ENCODE measurements around the gene SLC25A11.

Gene SLC25A11

DNA sequence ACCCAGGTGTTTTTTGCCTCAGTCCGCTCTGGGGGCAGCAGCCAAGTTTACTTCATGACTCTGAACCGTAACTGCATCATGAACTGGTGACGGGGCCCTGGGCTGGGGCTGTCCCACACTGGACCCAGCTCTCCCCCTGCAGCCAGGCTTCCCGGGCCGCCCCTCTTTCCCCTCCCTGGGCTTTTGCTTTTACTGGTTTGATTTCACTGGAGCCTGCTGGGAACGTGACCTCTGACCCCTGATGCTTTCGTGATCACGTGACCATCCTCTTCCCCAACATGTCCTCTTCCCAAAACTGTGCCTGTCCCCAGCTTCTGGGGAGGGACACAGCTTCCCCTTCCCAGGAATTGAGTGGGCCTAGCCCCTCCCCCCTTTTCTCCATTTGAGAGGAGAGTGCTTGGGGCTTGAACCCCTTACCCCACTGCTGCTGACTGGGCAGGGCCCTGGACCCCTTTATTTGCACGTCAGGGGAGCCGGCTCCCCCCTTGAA lies 42.6 kb downstream of the SLC25A11 start:
- TF ChIP-seq, protein P1, sequence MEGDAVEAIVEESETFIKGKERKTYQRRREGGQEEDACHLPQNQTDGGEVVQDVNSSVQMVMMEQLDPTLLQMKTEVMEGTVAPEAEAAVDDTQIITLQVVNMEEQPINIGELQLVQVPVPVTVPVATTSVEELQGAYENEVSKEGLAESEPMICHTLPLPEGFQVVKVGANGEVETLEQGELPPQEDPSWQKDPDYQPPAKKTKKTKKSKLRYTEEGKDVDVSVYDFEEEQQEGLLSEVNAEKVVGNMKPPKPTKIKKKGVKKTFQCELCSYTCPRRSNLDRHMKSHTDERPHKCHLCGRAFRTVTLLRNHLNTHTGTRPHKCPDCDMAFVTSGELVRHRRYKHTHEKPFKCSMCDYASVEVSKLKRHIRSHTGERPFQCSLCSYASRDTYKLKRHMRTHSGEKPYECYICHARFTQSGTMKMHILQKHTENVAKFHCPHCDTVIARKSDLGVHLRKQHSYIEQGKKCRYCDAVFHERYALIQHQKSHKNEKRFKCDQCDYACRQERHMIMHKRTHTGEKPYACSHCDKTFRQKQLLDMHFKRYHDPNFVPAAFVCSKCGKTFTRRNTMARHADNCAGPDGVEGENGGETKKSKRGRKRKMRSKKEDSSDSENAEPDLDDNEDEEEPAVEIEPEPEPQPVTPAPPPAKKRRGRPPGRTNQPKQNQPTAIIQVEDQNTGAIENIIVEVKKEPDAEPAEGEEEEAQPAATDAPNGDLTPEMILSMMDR (IDR thresholded peaks at IDR 0.05; ENCODE audit: low read depth, low read length), result no peak
- H3K9me3 ChIP-seq, result no peaks in the 10 kb centered on the region
- no peak for DNase-seq
- no peak overlapping the region for H3K4me3 ChIP-seq (ENCODE audit: low read depth, low read length)
- no peaks in the 10 kb centered on the region for H3K27me3 ChIP-seq
- no peaks in the 10 kb centered on the region for H3K4me1 ChIP-seq
- H3K36me3 ChIP-seq, result no peaks in the 10 kb centered on the region; the same call in 1 of the 2 replicates

DNA sequence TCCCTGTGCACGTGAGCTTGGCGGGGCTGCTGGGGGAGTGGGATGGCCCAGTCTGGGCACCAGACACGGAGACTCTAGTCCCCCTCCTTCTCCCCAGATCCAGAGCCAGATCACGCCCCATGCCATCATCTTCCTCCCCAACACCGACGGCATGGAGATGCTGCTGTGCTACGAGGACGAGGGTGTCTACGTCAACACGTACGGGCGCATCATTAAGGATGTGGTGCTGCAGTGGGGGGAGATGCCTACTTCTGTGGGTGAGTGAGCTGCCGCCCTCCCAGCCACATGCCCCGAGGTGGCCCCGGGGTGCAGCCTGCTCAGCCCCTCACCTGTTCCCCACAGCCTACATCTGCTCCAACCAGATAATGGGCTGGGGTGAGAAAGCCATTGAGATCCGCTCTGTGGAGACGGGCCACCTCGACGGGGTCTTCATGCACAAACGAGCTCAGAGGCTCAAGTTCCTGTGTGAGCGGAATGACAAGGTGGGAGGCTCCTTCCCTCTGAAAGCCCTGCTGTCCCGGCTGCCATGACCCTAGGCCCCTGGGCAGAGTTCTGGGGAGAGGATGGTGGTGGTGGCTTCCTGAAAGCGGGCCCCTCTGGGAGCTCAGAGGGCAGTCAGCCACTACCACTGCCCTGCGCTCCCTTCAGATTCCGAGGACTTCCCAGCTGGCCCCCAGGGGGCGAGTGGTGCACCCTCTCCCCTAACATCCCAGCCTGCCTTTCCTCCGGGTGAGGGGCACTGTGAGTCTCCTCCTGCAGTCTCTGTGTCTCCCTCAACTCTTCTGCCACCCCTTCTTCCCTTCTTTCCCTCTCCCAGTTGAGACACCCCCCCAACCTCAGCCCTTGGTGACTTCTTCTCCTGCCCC lies 43.3 kb downstream of the SLC25A11 start:
- Histone ChIP-seq H3K36me3 (no peaks in the 10 kb centered on the region; the same call in 1 of the 2 replicates), H3K4me3 (ENCODE audit: low read depth, low read length) (no peak overlapping the region), H3K9me3 (no peaks in the 10 kb centered on the region), H3K27me3 (no peaks in the 10 kb centered on the region), H3K4me1 (no peaks in the 10 kb centered on the region)
- DNase-seq, result no peak
- TF ChIP-seq, protein P1 (IDR thresholded peaks at IDR 0.05; ENCODE audit: low read depth, low read length), result no peak

DNA sequence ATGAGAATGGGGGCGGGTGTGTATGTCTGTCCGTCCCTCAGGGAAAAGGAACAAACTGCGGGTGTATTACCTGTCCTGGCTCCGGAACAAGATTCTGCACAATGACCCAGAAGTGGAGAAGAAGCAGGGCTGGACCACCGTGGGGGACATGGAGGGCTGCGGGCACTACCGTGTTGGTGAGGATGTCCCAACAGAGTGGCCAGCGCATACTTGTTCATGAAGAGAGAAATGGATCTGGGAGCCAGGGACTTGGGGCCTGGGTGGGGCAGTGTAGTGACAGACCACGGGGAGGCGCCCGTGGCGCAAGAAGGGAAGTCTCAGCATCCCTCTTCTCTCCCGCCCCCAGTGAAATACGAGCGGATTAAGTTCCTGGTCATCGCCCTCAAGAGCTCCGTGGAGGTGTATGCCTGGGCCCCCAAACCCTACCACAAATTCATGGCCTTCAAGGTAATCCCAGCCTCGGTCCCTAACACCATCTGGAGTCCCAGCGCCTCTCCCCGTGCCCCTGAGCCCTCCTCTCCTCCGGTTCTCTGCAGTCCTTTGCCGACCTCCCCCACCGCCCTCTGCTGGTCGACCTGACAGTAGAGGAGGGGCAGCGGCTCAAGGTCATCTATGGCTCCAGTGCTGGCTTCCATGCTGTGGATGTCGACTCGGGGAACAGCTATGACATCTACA lies 44.1 kb downstream of the SLC25A11 start:
- no peak for DNase-seq
- TF ChIP-seq, protein P1 (IDR thresholded peaks at IDR 0.05; ENCODE audit: low read depth, low read length), result 0 out of 2 replicates have a peak, but pooled peaks have one; percentile 6
- no peaks in the 10 kb centered on the region for H3K9me3 ChIP-seq
- H3K36me3 ChIP-seq, result no peaks in the 10 kb centered on the region; the same call in none of the 2 replicates
- no peaks in the 10 kb centered on the region for H3K27me3 ChIP-seq
- H3K4me1 ChIP-seq, result no peaks in the 10 kb centered on the region
- H3K4me3 ChIP-seq (ENCODE audit: low read depth, low read length), result no peak overlapping the region

DNA sequence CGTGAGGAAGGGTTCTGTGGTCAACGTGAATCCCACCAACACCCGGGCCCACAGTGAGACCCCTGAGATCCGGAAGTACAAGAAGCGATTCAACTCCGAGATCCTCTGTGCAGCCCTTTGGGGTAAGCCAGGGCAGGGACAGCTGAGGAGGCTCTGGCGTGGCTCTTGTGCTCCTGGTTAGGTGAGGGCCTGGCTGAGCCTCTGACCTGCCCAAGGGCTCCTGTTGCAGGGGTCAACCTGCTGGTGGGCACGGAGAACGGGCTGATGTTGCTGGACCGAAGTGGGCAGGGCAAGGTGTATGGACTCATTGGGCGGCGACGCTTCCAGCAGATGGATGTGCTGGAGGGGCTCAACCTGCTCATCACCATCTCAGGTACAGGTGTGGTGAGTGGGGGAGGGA lies 44.7 kb downstream of the SLC25A11 start:
- H3K27me3 ChIP-seq, result no peaks in the 10 kb centered on the region
- H3K4me1 ChIP-seq, result no peaks in the 10 kb centered on the region
- H3K36me3 ChIP-seq, result peaks cover 4% of the 10 kb centered on the region
- DNase-seq, result no peak
- H3K9me3 ChIP-seq, result no peaks in the 10 kb centered on the region
- H3K4me3 ChIP-seq (ENCODE audit: low read depth, low read length), result no peak overlapping the region
- TF ChIP-seq, protein P1 (IDR thresholded peaks at IDR 0.05; ENCODE audit: low read depth, low read length), result no peak

DNA sequence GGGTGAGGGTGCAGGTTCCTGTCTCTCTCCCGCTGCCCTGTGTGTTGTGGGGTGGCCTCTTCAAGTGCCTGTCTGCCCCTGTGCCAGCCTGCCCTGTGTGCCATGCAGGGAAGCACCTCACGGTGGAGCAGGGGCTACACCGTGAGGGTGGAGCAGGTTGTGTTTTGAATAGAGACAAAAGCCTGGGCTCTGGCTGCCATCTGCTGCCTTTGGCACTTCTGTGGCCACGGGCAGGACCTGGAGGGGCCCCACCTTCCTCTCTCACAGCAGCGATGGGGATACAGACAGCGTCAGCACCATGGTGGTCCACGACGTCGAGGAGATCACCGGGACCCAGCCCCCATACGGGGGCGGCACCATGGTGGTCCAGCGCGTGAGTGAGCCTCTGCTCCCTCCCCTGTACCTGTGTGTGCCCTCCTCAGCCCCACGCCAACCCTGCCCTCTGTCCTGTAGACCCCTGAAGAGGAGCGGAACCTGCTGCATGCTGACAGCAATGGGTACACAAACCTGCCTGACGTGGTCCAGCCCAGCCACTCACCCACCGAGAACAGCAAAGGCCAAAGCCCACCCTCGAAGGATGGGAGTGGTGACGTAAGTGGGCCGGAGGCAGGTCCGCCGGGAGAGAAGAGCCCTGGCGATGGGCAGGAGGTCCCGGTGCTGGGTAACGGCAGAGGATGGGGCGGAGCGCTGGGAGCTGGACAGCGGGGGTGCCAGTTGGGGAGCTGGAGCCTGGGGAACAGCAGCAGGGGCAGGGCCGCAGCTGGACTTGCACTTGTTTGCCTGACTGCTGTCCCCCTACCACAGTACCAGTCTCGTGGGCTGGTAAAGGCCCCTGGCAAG lies 45.9 kb downstream of the SLC25A11 start:
- Histone ChIP-seq H3K4me3 (ENCODE audit: low read depth, low read length) (no peak overlapping the region), H3K9me3 (no peaks in the 10 kb centered on the region), H3K27me3 (no peaks in the 10 kb centered on the region), H3K36me3 (peaks cover 5% of the 10 kb centered on the region), H3K4me1 (no peaks in the 10 kb centered on the region)
- no peak for DNase-seq
- TF ChIP-seq, protein P1 (IDR thresholded peaks at IDR 0.05; ENCODE audit: low read depth, low read length), result no peak
